ENCODE measurements around the gene SLC4A1. TPM values are rescaled to one million over a fixed set of nuclear protein-coding genes. Genes with fewer than 3 reads are reported as not detected.

SLC4A1 gene
- total RNA-seq, 2 donors from 2014 or later, result not detected

DNA sequence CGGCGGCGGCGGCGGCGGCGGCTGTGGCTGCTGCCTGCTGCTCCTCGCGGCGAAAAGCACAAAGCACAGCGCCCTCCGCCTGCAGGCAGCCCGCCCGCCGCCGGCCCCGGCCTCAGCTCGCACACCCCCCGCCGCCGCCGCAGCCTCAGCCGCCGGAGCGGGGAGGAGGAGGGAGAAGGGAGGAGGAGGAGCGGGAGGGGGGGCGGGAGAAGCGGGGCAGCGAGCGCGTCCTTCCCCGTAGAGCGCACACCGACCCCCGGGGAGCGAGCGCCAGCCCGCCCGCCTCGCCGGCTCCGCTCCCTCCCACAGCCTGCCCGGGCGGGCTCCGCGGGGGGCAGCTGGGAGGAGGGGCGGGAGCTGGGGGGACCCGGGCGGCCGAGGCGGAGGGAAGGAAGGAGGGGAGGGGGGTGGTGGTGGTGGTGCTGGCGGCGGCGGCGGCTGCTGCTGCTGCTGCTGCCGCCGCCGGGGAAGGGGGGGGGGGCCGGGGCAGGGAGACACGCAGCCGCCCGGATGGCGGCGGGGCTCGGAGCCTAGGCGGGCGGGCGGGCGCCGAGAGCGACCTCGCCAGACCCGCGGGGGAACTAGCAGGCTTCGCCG, 48.2 kb downstream of the SLC4A1 start, which contains the start of gene UBTF:
Gene UBTF (minus strand): TSS at position 60 of the 597 bp plus-strand sequence. CDS start 1,446 bp downstream, outside the sequence.
- peaks cover 30 to 32% of the 10 kb centered on the region in 2 donors for H3K36me3 Mint-ChIP-seq
- H3K27ac Mint-ChIP-seq, result peak within 1 kb of the TSS; percentile 85 to 94
- DNase-seq (ENCODE audit: low spot score in 2 of 2) (no peak), ATAC-seq (peak; percentile 4 to 25)
- H3K9me3 Mint-ChIP-seq, result no peaks in the 10 kb centered on the region

DNA sequence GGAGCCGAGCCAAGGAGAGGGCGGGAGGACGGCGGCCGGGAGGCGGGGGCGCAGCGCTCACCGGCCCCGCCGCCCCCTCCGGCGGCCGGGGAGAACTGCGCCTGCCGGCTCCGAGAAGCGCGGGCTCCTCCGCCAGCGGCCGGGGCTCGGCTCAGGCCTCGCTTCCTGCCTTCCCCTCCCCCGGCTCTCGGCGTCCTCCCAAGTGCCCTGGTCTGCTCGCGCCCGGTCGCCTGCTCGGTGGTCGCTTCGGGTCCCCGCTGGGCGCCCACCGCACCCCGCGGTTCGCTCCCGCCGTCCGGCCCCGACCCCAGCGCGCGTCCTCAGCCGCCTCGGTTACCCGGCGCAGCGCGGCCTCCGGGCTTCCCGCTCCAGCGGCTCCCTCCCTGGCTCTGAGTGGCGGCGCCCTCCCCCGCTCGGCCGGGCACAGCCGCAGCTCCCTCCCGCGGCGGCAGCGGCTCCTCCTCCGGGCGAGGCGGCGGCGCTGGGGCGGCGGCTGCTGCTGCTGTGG, 48.8 kb downstream of the SLC4A1 start:
- ATAC-seq (peak; percentile 42 to 58), DNase-seq (ENCODE audit: low spot score in 2 of 2) (peak; percentile 79 to 80)
- Mint-ChIP-seq H3K9me3 (no peaks in the 10 kb centered on the region), H3K36me3 (peaks cover 32 to 37% of the 10 kb centered on the region in 2 donors), H3K27ac (no peak overlapping the region)

- ATAC-seq (peak; percentile 57 to 58), DNase-seq (ENCODE audit: low spot score in 2 of 2) (peak; percentile 88 to 92)
- Mint-ChIP-seq H3K9me3 (no peaks in the 10 kb centered on the region), H3K36me3 (peaks cover 33 to 44% of the 10 kb centered on the region in 2 donors), H3K27ac (peak overlapping the region; percentile 46 to 95)
Observed at GRCh38 chr17:44218344-44219107, 49.4 kb downstream of the SLC4A1 start.

GRCh38 chr17:44217738-44218343, 50.1 kb downstream of the SLC4A1 start:
- ATAC-seq, result peak in 1 of 2 donors; percentile 1
- Mint-ChIP-seq H3K9me3 (no peaks in the 10 kb centered on the region), H3K36me3 (peaks cover 37 to 47% of the 10 kb centered on the region in 2 donors), H3K27ac (peak overlapping the region; percentile 46 to 95)
- DNase-seq (ENCODE audit: low spot score in 2 of 2), result no peak

GRCh38 chr17:44216694-44217093, 51.2 kb downstream of the SLC4A1 start:
- DNase-seq (ENCODE audit: low spot score in 2 of 2) (no peak), ATAC-seq (no peak)

DNA sequence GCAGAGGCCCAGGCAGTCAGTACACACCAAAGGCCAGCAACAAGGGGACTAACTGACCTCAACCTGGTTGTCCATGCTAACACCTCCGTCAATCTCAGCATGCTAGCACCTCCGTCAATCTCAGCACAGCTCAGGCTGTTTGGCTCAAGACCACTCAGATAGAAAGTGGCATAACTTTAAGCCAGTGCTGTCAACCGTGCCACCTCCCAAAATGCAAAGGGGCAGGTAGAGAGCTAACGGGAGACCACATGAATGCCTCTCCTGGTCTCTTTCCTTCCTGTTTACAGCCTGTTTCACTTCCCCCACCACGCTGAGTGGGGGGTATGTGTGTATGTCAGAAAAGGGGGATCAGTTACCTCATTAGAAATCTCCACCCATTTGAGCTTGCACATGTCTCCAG, 51.8 kb downstream of the SLC4A1 start:
- ATAC-seq (no peak), DNase-seq (ENCODE audit: low spot score in 2 of 2) (no peak)
- peak overlapping the region; percentile 46 to 88 for H3K27ac Mint-ChIP-seq

More at GRCh38 chr17:44216694-44217093, 51.2 kb downstream of the SLC4A1 start:
- Mint-ChIP-seq H3K36me3 (peaks cover 38 to 47% of the 10 kb centered on the region in 2 donors), H3K9me3 (no peaks in the 10 kb centered on the region), H3K27ac (peak overlapping the region; percentile 46 to 91)

GRCh38 chr17:44214896-44215295, 53.0 kb downstream of the SLC4A1 start:
- ATAC-seq, result no peak
- Mint-ChIP-seq H3K27ac (peak overlapping the region; percentile 46 to 69), H3K36me3 (peaks cover 46 to 49% of the 10 kb centered on the region in 2 donors), H3K9me3 (no peaks in the 10 kb centered on the region)
- DNase-seq (ENCODE audit: low spot score in 2 of 2), result no peak

More for the DNA sequence above, 51.8 kb downstream of the SLC4A1 start:
- H3K9me3 Mint-ChIP-seq, result no peaks in the 10 kb centered on the region
- peaks cover 43 to 47% of the 10 kb centered on the region in 2 donors for H3K36me3 Mint-ChIP-seq

GRCh38 chr17:44214230-44214494, 53.8 kb downstream of the SLC4A1 start:
- Mint-ChIP-seq H3K9me3 (no peaks in the 10 kb centered on the region), H3K36me3 (peaks cover 46 to 56% of the 10 kb centered on the region in 2 donors), H3K27ac (peak overlapping the region; percentile 46 to 91)
- ATAC-seq (no peak), DNase-seq (ENCODE audit: low spot score in 2 of 2) (no peak)

DNA sequence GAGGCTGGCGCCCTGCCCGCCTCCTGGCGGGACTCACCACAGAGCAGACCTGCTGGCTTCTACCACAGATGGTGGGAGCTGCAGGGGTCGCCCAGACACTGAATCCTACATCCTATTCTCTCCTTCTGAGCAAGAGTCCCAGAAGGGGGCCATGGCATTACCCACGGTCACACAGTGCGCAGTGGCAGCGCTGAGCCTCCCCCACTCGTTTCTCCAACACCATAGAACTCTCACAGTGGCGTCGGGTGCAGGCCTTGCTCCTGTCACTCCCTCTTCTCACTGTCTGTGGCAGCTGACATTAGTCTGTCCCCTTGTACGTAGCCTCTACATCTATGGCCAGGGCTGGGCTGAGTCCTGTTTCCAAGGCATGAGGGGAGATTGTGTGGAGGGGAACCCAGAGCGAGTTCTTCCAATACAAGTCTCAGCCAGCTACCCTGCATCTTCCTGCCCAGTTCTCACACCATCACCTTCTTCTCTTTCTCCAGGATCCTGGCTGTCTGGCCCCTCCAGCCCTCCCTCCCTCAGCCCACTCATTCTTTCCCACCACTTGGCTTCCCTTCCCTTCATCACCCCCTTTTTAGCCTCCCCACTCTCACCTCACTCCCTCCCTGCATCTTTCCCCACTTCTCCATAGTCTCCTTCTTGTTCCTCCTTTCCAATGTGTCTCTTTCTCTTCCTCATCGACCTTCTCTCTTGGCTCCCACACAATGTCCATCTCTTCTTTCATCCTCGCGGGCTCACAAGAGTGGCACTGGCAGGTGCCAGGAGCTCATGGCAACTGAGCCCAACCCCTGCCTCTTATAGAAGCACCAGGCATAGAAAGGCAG, 54.3 kb downstream of the SLC4A1 start:
- Mint-ChIP-seq H3K36me3 (peaks cover 46 to 58% of the 10 kb centered on the region in 2 donors), H3K9me3 (no peaks in the 10 kb centered on the region)

DNA sequence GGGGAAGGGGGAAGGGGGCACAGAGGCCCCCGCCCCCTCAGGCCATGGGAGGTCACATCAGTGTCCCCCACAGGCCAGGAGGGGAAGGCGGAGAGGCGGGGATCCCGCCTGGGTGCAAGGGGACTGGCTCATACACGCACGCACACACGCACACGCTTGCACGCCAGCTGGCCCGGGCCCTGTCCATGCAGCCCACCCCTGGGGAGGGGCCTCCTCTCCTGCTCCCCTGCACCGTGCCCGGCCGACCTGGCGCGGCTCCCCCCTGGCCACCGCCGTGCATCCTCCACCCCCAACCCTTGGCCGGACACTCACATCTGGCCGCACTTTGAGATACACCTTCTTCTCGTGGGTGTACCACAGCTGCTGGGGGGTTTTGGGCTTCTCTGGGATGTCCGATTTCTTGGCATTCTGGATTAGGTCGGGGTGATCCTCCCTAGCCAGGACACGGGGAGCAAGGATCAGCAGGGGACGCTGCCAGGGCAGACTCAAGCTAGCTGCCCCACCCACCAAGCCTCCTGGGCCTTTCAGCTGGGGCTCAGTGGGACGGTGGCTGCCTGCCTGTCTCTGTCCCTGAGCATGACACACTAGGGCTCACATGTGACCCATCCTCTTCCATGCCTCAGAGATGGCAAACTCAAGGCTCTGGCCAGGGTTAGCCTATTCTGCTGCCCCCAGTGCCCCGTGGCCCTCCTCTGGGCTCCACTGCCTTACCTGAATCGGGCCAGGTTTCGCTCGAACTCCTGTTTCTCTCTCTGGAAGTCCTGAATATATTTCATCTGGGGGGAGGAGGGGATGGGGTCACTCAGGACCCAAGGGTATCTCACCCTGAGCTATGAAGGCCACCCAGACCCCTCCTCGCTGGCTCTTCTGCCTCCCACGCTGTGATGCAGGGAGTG, 55.2 kb downstream of the SLC4A1 start:
- no peaks in the 10 kb centered on the region for H3K9me3 Mint-ChIP-seq
- DNase-seq (ENCODE audit: low spot score in 2 of 2), result no peak
- peak overlapping the region; percentile 46 to 84 for H3K27ac Mint-ChIP-seq
- ATAC-seq, result no peak
- H3K36me3 Mint-ChIP-seq, result peaks cover 42 to 61% of the 10 kb centered on the region in 2 donors

More for the DNA sequence above, 54.3 kb downstream of the SLC4A1 start:
- peak overlapping the region; percentile 46 to 91 for H3K27ac Mint-ChIP-seq
- ATAC-seq, result no peak
- no peak for DNase-seq (ENCODE audit: low spot score in 2 of 2)

DNA sequence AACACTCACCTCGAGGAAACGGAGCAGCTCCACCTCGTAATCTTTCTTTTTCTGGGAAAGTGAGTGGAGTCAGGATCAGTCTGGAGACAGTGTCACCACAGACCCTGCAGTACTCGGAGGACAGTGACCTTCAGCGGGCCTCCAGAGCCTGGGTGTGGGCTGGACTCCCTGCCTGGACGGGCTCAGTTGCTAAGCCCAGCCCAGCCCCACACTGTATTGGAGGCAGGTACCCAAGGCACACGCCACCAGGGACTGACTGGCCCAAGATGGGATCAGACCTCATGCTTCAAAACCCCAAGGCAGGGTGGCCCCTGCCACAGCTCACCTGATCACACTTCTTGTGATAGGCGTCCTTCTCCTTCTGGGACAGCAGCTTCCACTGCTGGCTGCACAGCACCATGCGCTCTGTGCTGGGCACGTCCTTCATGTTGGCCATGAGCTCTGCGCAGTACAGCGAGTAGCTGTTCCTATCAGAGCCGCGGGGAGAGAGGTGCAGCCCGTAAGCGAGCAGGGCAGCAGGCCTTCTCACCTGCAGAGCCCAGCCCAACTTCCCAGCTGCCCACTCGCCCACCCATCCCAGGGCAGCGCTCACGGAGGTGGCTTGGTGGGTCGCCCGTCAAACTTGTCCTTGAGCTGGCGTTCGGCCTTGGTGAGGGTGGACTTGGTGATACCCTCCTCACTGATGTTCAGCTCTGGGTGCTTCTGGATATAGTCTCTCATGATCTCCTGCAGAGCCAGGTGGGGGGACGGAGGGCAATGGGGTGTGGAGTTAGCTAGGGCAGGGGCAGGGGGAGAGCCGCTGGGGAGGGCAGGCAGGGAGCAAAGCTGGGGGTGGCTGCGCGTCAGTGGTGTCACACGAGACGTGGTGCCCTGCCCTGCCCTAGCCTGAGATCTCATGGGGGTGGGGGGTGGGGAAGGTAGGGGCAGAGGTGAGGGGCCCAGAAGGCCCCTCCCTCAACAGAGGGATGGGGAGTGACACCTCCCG, 56.4 kb downstream of the SLC4A1 start:
- DNase-seq (ENCODE audit: low spot score in 2 of 2) (no peak), ATAC-seq (no peak)
- Mint-ChIP-seq H3K27ac (peak overlapping the region; percentile 77 to 88), H3K9me3 (no peaks in the 10 kb centered on the region), H3K36me3 (peaks cover 32 to 56% of the 10 kb centered on the region in 2 donors)

DNA sequence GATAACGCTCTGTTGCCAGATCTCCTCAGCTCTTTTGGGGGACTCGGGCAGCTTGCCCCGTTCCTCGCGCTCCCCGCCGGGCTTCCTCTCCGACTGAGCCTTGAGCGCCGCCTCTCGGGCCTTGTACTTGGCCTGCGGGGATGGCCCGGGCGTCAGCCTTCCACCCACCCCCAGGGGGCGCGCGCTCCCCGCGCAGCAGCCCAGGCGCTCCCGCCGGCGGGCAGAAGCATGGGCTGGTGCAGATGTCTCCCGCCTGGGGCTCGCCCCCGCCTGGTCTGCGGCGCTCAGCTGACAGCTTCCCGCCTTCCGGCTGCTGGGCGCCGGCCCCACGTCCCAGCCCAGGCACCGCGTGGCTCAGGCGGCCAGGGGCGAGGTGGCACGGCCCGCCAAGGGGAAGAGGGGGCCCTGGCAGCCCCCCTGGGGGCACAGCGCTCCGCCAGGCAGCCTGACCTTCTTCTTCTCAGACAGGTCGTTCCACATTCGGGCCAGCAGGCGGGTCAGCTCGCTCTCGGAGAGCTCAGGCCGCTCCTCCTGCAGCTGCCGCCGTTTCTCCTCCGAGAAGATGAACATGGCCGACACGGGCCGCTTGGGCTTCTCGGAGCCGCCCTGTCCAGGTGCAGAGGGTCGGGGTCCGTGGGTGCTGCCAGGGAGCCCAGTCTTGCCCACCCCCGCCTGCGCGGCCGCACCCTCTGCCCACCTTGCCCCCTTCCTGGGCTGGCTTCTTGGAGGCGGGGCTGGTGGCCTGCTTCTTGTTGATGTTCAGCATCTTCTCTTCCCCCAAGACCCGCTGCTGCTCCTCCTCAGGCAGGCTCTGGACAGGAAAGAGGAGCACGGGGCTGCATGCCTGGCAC, 57.4 kb downstream of the SLC4A1 start:
- ATAC-seq, result peak; percentile 85 to 94
- Mint-ChIP-seq H3K27ac (peak overlapping the region; percentile 83 to 89), H3K9me3 (no peaks in the 10 kb centered on the region), H3K36me3 (peaks cover 22 to 46% of the 10 kb centered on the region in 2 donors)
- peak; percentile 95 to 97 for DNase-seq (ENCODE audit: low spot score in 2 of 2)

- ATAC-seq (peak; percentile 78 to 85), DNase-seq (ENCODE audit: low spot score in 2 of 2) (peak; percentile 45 to 75)
- peak overlapping the region; percentile 83 to 89 for H3K27ac Mint-ChIP-seq
- no peaks in the 10 kb centered on the region for H3K9me3 Mint-ChIP-seq
- H3K36me3 Mint-ChIP-seq, result peaks cover 17 to 39% of the 10 kb centered on the region in 2 donors
Observed at GRCh38 chr17:44209786-44210341, 58.1 kb downstream of the SLC4A1 start.

All from activated naive CD4-positive, alpha-beta T cell treated with anti-CD3 and anti-CD28 coated beads, Interleukin-2, amount 50 U/mL, for 72 hours (primary cell).